Measurements from ENCODE around the gene PSMB7.

The PSMB7 gene

DNA sequence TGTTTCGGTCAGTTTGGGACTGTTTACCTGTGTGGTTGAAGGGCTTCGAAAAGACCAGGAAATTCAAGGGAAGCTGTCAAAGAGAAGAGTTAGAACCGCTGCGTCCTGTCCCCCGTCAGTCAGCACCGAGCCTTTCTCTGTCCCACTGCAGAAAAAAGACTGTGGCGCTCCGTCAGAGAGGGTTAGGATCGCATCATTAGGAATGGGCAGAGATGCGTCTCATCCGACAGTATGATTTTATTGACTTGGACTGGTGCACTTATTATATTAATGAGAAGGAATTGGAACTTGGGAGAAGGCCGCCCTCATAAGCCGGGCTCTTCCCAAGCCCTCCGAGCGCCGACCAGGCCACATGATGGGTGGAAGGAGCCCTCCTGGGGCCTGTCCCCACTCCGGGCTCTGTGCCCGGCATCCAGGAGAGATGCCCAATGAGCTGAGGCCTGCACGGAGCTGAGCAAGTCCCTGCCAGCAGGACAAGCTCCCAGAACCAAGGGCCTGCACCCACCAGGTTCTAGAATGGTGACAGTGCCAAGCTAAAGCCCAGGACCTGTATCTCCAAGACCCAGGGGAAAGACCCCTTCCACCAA, 85.9 kb downstream of the PSMB7 start:
- DNase-seq = peak in 18 of 58 donors; percentile 6 to 49 (median 30)

DNA sequence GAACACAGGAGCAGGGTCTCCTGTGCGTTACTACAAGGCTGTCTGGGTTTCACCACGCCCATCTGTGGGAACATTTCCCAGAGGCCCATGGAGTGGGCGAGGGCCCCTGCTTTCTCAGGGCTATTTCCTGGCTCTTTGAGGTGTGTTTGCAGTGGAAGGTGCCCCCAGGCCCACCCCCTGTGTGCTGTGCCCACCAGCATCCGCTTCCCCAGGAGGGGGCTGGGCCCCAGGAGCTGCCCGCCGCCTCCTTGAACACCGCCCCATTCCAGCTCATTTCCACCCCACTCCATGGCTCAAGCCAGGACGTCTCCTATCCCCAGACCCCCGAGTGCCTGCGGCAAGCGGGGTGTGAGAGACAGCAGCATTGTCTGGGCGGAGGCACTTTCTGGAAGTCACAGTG, 87.0 kb downstream of the PSMB7 start:
- DNase-seq = no peak

DNA sequence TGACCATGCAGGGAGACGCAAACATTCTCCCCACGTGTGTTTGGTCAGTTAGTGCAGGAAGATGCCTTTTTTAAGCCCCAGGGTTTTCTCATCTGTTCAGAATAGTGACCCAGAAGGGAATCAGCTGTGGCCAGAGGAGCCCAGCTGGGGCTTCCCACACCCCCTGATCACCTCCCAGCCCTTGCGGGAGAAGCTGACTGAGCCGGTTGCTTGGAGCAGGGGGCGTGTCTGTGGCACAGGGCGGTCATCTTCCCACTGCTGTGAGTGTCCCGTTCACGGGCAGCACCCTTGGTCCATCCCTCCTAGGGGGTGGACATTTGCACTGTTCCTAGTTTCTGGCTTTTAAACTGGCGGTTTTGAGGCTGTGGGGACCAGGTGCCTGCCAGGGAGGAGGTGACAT, 87.8 kb downstream of the PSMB7 start:
- DNase-seq = no peak

DNA sequence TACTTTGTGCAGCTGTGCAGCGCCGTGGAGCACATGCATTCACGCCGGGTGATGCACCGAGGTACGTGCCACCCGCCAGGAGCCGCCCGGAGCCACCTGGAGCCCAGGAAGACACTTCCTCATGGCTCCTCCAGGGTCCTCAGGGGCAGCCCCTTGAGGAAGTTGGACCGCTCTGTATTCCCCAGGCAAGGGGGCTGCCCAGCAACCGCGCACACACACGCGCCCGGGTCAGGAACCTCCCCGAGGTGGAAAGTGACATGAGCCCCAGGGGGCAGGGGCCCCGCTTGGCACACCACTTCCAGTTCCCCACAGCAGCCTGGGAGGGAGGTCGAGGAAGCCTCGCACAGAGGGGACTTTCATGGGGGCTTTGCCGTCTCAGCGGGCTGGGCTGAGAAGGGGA, 88.9 kb downstream of the PSMB7 start:
- DNase-seq = no peak

DNA sequence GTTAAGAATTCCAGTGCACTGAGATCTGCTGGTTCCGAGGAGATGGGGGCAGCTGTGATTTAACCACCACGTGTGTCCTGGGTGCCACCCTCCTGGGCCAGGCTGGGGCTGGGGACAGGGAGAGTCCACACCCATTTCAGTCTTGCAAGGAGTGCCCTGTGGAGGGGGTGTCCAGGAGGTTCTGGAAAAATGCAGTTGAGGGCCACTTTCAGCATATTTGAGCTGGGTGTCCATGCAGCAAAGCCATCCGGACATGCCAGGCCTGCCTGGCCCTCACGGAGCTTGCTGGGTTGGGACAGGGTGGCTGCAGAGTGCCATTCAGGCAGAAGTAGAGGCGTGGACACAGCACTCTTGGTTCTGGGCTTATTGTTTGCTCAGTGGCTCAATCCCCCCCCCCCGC, 89.4 kb downstream of the PSMB7 start:
- DNase-seq = no peak

DNA sequence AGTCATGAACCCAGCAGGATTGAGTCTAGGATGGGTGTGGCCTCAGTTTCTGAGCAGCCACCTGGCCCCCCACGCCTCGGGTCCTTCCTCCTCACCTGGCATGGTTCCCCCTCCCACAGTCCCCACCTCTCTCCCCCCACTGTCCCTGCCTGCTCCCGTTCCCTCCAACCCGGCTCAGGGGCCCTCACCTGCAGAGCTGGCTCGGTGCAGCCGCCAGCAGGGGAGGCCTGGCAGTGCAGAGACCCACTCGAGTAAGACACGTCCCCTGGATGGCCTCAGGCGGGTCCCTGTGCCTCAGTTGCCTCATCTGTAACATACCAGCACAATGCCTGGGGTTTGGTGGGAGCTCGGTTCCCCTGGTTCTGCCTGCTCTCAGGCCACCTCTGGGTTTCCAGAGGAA, 91.3 kb downstream of the PSMB7 start:
- no peak for DNase-seq

DNA sequence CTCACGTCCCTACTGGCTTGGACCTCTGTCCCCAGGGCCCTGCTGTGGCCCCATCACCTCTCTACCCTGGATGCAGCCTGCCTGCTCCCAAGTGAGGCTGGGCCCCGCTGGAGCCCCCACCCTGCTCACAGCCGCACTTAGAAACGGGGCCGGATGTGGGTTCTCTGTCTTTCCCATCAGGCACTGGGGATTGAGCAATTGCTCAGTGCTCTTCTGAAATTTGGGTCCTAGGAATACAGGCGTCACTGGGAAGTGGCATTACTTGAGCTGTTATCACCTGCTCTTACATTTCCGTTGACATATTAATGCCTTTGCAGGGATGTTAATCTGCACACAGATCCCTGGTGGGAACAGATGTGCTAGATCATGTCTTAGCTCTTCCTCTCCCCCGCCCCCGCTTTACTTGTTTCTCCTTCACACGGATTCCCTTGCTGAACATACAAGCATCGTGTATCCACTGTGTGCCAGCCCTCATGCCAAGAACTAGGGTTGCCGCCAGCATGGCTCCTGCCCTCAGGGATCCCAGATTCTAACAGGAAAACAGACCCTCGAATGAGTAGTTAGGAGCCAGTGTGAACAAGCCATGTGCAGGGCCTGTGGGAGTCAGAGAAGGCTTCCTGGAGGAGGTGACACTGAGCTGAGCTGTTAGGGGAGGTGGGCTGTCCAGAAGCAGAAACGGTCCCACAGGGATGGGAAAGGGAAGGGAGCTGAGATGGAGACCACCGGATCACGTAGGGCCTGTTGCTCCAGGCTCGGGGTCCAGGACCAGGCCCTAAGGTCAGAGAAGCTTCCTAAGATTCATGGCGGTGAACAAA, 92.4 kb downstream of the PSMB7 start:
- no peak for DNase-seq

DNA sequence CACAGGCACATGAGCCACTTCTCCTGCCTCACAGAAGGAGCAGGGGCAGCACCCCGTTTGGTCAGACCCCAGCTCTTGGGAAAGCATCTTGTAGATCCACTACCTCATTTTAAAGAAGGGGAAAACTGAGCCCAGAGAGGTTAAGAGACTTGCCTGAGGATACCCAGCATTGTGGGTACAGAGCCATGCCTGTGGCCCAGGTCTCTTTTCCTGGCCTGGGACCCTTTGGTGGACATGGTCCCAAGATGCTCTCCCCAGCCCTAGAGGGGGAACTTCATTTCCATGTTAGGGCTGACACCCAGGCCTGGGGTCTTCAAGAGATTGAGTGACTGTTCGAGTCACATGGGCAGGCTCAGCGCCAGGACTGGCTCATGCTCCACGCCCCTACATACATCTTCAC, 93.3 kb downstream of the PSMB7 start:
- no peak for DNase-seq

DNA sequence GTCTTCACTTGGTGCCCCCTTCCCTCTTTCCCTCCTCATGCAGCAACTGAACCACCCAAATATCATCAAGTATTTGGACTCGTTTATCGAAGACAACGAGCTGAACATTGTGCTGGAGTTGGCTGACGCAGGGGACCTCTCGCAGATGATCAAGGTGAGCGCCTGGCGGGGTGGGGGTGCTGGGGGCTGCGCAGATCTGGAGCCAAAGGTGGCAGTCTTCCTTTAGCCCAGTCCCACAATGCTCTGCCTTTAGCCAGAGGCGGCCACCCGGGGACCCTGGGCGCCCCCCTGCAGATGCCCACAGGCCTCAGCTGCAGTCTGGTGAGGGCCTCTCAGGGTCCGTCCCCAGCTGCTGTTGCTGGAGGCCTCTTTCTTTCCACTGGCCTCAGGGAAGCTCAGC, 93.8 kb downstream of the PSMB7 start:
- DNase-seq = no peak

DNA sequence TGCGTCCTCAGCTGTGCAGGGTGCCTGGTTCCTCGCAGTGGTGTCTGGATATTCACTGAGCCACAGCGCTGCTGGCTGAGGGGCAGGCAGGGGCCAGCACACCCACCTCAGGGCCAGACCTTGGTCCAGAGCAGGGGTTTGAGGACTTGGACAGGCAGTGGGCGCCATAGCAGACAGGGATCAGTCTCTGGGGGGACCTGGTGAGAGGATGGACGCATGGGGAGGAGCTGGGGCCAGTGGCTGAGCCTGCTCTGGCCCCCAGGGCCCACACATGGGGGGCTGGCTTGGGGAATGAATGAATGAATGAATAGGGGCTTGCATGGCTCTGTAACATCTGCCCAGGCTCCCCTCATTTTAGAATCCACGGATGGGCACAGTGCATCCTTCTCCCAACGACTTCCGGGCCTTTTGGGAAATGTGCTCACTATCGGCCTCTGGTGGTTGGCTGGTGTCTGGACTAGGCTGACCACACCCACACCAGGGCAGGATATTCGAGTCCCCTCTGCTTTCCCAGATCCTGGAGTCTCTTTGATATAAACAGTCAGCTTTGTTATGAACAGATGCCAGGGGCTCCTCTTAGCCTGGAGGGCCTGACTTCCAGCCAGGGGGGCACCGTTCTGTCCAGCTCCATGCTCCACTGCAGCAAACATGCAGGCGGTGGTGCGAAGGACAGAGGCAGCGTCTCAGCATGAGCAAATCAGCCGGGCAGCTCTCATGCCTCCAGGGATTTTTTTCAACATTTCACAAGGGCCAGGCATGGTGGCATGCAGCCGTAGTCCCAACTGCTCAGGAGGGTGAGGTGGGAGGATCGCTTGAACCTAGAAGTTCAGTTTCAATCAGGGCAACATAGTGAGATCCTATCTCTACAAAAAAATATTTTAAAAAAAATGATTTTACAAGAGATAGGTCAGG, 94.9 kb downstream of the PSMB7 start:
- peak in 43 of 58 donors; percentile 5 to 73 (median 32) for DNase-seq

DNA sequence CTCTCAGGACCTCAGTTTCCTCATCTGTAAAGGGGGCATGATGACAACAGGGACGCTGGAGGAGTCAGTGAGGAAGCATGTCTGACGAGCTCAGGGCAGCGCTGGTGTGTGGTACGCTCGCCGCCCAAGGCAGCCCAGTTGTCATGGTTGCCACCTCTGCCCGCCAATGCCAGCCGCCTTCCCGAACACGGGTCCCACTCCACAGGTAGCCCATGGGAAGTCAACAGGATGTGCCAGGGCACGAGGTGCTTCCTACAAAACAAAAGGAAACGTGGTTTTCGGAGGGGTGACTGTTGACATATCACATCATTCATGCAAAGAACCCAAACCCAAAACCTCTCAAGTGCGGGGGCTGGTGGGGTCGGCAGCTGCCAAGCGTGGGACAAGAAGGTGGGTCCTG, 99.4 kb downstream of the PSMB7 start:
- no peak for DNase-seq

DNA sequence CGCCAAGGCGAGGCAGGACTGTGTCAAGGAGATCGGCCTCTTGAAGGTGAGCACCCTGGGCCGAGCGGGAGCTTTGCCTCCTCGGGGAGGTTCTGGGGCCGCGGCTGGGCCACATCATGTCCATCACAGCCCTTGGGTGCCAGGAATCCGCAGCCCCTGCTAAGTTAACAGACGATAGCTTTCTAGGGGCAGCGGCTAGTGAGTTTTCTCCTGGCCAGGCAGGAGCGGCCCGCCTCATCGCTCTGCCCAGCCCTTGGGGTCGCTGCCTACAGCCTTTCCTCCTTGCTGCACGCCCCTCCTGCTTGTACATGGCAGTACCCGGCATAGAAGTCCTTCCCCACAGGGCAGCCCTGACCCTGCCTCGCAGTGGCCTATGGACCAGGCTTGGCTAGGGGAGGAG, 101.3 kb downstream of the PSMB7 start:
- DNase-seq = no peak

DNA sequence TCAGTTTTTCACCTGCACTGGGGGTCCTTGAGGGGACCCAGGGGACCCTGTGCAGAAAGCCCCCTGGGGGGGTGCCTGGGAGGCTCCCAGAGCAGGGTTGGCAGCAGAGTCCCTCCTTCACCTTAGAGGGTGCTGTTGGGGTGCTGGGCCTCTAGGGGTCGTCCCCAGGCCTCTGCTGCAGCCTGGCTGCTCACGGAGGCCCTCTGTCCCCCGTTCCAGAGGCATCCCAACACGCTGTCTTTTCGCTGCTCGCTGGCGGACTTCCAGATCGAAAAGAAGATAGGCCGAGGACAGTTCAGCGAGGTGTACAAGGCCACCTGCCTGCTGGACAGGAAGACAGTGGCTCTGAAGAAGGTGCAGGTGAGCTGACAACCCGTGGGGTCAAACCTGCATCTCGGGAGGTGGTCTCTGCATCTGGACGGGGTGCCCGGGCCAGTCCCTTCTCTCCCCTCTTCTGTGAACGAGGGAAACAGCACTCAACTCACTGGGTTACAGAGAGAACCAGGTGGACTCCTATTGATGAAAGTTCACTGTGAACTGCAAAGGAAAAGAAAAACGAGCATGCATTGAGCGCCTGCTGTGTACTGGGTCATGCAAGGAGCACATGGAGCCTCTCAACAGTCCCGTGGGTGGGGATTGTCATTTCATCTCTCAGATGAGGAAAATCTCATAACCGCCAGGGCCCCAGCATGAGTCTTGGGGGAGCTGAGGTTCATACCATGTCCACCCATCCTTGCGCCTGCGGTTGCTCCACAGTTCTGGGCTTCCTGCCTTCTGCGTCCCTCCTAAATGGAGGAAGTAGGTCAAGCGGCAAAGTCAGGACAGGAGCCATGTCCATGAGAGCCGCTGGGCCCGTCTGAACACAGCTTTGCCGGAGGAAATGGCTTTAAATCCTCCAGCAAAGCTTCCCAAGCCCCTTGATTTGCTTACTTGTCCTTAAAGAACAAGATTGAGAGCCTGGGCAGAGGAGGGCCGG, 102.7 kb downstream of the PSMB7 start:
- DNase-seq = peak in 19 of 58 donors; percentile 6 to 54 (median 24)

DNA sequence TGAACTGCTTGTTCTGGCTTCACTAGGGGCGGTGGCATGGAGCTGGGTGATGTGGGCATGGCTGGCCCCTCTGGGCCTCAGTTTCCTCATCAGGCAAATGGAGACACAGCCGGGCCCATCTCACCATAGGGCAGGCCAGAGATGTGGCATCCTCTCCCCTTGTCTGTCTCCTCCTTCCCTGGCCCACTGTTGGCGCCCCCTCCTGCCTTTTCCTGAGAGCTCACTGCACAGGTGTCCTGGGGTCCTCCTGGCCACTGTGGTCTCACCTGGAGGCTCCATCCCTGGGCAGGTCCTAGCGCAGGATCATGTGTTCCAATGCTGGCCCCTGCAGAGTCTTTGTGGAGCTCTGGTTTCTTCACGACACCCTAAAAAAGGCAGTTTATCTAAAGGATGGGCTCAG, 104.0 kb downstream of the PSMB7 start:
- no peak for DNase-seq

DNA sequence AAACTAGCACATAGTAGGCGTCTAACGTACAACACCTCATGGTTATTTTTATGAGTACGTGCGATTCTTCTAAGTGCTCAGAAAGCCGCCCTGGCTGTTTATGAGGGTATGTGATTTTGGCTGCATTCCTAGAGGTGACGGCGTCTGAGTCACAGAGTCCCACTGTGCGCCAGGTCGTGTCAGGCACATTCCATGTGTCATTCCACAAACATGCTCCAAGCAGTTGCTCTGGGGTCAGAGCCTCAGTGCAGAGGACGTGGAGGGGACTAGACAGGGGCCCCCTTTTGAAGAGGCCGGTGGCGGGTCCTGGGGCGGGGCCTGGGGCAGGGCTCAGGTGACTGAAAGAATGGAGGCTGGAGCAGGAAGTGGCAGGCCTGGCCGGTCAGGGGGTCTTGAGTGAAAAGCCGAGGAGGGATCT, 105.6 kb downstream of the PSMB7 start:
- no peak for DNase-seq

DNA sequence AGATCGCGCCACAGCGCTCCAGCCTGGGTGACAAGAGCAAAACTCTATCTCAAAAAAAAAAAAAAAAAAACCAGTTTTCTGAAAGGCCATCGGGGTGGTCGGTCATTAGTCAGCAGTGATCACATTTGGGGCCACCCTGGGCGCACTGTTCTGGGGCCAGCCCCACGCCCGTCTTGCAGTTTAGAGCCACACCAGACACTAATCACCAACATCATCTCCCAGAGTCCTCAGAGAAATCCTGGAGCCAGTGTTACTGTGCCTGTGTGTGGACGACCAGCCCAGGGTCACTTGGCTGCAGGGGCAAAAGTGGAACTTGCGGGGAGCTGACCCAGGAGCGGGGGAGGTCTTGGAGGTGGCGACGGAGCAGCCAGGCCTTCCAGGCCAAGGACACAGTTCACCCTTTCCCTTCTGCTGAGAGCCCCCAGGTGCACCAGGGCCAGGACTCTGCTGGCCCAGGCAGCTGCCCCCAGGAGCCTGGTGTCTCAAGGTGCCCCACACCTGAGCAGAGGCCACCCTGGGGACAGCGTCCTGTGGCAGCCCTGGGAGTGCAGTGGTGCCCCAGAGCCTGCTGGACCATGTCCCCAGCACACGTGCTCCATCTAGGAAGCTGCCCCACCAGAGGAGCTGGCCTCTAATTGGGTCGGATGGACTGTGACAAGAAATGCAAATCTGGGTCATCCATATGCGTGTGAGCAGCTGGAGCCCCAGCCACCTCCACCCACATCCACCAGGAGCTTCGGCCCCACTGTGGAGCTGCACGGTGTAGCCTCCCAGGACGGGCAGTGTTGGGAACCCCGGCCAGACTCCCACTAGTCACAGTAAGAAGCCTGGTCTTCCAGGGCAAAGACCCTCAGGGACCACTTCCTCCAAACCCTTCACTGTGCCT, 106.4 kb downstream of the PSMB7 start:
- no peak for DNase-seq

DNA sequence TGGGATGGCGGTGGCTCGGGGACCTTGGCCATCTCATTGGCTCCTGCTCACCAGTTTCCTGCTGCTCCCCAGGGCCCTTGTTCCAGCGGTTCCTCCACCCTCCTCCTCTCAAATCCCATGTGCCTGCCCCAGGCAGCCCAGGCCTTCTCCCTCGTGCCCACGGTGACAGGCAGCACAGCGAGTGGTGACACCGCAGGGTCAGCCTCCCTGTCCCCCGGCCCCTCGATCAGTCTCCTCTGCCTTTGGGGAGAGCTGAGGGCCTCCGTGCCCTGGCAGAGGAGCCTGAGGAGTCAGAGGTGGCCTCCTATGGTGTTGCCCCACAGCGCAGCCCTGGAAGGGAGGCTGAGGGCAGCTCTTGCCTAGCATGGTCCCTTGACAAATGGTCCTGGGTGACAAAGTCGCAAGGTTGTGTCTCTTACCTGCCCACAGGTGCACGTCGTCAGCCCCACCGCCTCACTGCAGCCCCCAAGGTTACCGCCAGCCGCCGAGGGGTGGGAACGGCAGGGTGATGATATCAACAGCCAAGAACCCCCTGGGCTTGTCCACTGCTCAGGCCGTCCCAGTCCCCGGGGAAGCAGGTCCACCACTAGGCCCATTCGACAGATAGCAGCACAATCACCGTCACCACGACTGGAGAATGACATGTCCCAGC, 107.7 kb downstream of the PSMB7 start:
- no peak for DNase-seq

DNA sequence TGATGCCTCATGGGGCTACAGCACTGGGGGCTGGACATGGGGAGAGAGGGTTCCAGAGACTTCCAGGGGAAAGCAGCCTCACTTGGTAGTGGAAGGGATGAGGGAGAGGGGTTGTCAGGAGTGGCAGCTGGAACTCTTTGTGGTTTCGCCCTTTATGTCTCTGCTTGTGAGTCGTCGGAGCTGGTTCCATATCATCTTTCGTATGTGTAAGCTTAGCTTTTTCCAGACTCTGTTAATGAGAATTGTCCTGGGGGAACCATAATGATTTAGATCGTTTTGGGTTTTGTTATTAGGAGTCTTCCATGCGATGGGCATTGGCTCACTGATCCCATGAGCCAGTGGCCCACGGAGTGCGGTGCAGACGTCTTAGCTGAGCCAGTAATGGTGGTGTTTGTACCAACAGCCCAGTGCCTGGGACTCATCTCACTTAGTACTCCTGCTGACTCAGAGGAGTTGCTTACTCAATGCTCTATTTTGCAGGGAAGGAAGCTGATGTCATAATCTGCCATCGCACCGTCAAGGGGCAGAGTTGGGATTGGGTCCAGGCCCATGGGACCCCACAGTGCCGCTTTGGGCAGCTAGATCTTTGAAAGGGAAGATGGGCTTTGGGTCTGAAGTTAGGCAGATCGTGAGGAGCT, 109.0 kb downstream of the PSMB7 start:
- DNase-seq = no peak

DNA sequence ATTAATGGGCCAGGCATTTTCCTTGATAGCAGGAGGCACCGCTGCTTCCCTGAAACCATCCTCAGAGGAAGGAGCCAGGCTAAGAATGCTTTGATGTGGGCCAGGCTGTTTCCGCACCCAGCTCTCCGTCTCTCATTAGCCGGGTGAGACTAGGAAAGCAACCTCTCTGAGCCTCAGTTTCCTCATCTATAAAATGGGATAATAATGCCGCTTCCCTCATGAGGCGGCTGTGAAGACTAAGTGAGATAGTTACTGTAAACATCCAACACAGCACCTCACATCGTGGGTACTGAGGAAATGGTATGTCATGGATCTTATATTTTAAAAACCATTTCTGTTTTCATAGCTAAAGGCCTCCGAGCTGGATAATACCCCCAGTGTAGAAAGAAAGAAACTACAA, 111.0 kb downstream of the PSMB7 start:
- DNase-seq = no peak
